ENCODE measurements around the gene ILF2.

Gene ILF2

GRCh38 chr1:153612111-153612754 is 58.6 kb downstream of the ILF2 start:
- FAIRE-seq, result no peak
- TF ChIP-seq POLR2A (IDR thresholded peaks at IDR 0.05; ENCODE audit: low read depth, low read length), result no peak
- TF ChIP-seq TAF1 (IDR thresholded peaks at IDR 0.05; ENCODE audit: borderline replicate concordance, low read depth, low read length), result no peak
- TF ChIP-seq POLR2AphosphoS5 (IDR thresholded peaks at IDR 0.05; ENCODE audit: low read depth, low read length), result no peak
- DNase-seq (ENCODE audit: insufficient read length), result no peak

Data from GM12892 (cell line).